ENCODE measurements around the gene CCDC187.

Gene CCDC187

DNA sequence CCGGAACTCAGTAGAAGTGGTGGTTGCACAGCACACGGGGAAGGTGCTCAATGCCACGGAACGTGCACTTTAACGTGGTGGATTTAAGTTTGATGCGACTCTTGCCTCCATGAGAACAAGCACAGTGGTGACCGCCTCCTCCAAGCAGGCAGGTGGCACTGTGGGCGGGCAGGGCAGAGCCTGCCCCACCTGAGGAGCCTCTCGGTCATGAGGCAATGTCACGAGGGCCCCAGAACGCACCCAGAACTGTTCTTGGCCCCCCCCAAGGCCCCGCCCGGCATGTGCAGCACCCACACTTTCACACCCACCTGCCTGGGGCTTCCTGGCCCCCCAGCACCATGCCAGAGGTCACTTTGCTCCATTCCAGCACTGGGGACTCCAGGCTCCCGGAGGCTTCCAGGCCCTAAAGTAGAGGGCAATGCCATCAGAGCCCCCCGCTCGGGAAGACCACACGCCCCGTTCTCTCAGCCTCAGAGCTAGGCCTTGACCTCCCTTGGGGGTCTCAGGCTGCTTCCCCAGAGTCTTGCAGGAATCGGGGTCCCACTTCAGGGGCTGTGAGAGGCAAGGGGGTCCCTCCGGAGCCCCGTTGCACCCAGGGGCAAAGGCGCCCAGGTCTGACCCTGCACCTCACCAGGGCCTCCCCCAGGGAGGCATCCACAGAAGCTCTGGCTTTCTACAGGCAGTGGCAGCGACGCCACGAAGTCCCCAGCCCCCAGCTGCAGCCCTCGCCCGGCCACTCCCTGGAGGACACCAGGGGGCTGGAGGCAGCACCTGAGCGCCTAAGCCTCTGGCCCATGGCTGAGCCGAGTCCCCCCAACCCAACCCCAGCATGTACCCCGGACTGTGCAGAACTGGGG is 14.0 kb downstream of the CCDC187 start:
- Histone ChIP-seq H3K4me3 (ENCODE audit: low read length) (no peak overlapping the region), H3K9me2 (replicated peaks; ENCODE audit: control insufficient read depth, low read length) (no peaks in the 10 kb centered on the region), H3K79me2 (ENCODE audit: control insufficient read depth, low read length) (no peaks in the 10 kb centered on the region), H3K4me2 (ENCODE audit: low read length) (no peak overlapping the region), H4K20me1 (ENCODE audit: control insufficient read depth, insufficient read depth, low read depth, low read length) (peaks cover 7% of the 10 kb centered on the region; the same call in 1 of the 2 replicates), H3K4me1 (ENCODE audit: control insufficient read depth, low read length) (0 out of 2 replicates have a peak, but pooled peaks cover 5% of the 10 kb centered on the region), H3F3A (ENCODE audit: control insufficient read depth, insufficient read depth) (peaks cover 3% of the 10 kb centered on the region; the same call in 1 of the 2 replicates), H3K36me3 (ENCODE audit: control insufficient read depth, low read length) (no peaks in the 10 kb centered on the region), H3K9me3 (ENCODE audit: control insufficient read depth, insufficient read depth, low read length) (peaks cover 12% of the 10 kb centered on the region; the same call in 1 of the 2 replicates), H3K27me3 (ENCODE audit: control insufficient read depth, low read length) (no peaks in the 10 kb centered on the region; the same call in 1 of the 2 replicates), H3K27ac (ENCODE audit: low read depth, low read length) (no peak overlapping the region)
- TF ChIP-seq EZH2phosphoT487 (IDR thresholded peaks at IDR 0.05; ENCODE audit: borderline replicate concordance, low read length): no peak
- TF ChIP-seq, protein P1, sequence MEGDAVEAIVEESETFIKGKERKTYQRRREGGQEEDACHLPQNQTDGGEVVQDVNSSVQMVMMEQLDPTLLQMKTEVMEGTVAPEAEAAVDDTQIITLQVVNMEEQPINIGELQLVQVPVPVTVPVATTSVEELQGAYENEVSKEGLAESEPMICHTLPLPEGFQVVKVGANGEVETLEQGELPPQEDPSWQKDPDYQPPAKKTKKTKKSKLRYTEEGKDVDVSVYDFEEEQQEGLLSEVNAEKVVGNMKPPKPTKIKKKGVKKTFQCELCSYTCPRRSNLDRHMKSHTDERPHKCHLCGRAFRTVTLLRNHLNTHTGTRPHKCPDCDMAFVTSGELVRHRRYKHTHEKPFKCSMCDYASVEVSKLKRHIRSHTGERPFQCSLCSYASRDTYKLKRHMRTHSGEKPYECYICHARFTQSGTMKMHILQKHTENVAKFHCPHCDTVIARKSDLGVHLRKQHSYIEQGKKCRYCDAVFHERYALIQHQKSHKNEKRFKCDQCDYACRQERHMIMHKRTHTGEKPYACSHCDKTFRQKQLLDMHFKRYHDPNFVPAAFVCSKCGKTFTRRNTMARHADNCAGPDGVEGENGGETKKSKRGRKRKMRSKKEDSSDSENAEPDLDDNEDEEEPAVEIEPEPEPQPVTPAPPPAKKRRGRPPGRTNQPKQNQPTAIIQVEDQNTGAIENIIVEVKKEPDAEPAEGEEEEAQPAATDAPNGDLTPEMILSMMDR (IDR thresholded peaks at IDR 0.05; ENCODE audit: low read depth, low read length, poor library complexity, severe bottlenecking): no peak

DNA sequence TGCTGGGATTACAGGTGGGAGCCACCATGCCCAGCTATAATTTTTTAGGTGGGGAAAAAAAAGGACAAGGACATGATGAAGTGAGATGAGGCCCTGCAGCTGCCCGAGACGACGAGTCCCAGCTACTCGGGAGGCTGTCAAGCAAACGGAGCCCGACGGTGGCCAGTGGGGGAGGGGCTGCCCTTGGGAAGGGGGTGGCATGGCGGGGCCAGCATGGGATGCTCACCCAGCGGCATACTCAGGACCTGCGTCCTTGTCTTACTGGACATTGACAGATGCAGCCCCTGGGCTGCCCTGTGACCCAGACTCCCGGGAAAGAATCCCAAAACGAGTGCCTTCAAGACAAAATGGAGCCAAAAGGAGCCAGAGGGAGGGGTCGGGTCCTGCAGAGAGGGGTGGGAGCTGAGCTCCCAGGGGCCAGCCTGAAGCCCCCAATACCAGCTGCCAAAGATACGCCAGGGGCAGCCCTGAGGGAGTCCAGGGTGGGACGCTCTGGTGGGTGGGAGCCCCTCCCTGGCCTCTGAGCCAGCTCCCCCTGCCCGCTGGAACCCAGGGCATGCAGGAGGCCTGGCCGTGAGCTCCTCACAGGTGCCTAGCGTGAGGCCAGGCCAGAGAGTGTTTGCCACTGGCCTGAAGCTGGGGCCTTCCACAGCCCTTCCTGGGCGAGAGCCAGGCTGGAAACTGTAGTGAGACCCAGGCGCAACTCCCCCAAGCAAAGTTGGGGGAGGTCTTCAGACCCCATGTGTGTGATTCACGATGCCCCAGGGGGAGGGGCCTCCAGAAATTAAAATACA is 15.7 kb downstream of the CCDC187 start:
- peaks cover 7% of the 10 kb centered on the region; the same call in 1 of the 2 replicates for H4K20me1 ChIP-seq (ENCODE audit: control insufficient read depth, insufficient read depth, low read depth, low read length)
- H3K79me2 ChIP-seq (ENCODE audit: control insufficient read depth, low read length): no peaks in the 10 kb centered on the region
- no peak overlapping the region for H3K4me3 ChIP-seq (ENCODE audit: low read length)
- TF ChIP-seq, protein P1 (IDR thresholded peaks at IDR 0.05; ENCODE audit: low read depth, low read length, poor library complexity, severe bottlenecking): no peak
- TF ChIP-seq EZH2phosphoT487 (IDR thresholded peaks at IDR 0.05; ENCODE audit: borderline replicate concordance, low read length): no peak
- peaks cover 13% of the 10 kb centered on the region for H3K4me1 ChIP-seq (ENCODE audit: control insufficient read depth, low read length)
- no peaks in the 10 kb centered on the region; the same call in 1 of the 2 replicates for H3F3A ChIP-seq (ENCODE audit: control insufficient read depth, insufficient read depth)
- H3K9me3 ChIP-seq (ENCODE audit: control insufficient read depth, insufficient read depth, low read length): peaks cover 2% of the 10 kb centered on the region; the same call in 1 of the 2 replicates
- H3K4me2 ChIP-seq (ENCODE audit: low read length): no peak overlapping the region
- H3K27me3 ChIP-seq (ENCODE audit: control insufficient read depth, low read length): no peaks in the 10 kb centered on the region; the same call in 1 of the 2 replicates
- no peak overlapping the region for H3K27ac ChIP-seq (ENCODE audit: low read depth, low read length)
- no peaks in the 10 kb centered on the region for H3K36me3 ChIP-seq (ENCODE audit: control insufficient read depth, low read length)
- H3K9me2 ChIP-seq (replicated peaks; ENCODE audit: control insufficient read depth, low read length): no peaks in the 10 kb centered on the region

DNA sequence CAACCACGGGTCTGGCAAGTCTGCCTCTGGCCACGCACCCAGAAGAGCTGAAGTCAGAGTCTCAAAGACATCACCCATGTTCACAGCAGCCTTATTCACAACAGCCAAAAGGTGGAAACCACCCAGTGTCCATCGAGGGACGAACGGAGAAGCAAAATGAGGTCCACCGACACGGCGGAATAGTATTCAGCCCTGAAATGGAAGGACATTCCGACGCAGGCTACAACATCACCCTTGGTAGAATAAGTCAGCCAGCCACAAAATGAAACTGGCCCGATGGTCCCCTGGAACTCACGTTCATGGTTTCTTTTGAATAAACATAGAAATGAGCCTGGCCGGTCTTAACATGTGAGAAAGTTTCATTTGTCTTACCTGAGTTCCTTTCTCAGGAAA is 16.9 kb downstream of the CCDC187 start:
- H3F3A ChIP-seq (ENCODE audit: control insufficient read depth, insufficient read depth): no peaks in the 10 kb centered on the region
- H3K79me2 ChIP-seq (ENCODE audit: control insufficient read depth, low read length): no peaks in the 10 kb centered on the region
- H3K36me3 ChIP-seq (ENCODE audit: control insufficient read depth, low read length): no peaks in the 10 kb centered on the region
- no peaks in the 10 kb centered on the region; the same call in 1 of the 2 replicates for H3K27me3 ChIP-seq (ENCODE audit: control insufficient read depth, low read length)
- no peak overlapping the region for H3K4me3 ChIP-seq (ENCODE audit: low read length)
- H3K9me2 ChIP-seq (replicated peaks; ENCODE audit: control insufficient read depth, low read length): no peaks in the 10 kb centered on the region
- H3K4me1 ChIP-seq (ENCODE audit: control insufficient read depth, low read length): peaks cover 25% of the 10 kb centered on the region
- no peaks in the 10 kb centered on the region for H3K9me3 ChIP-seq (ENCODE audit: control insufficient read depth, insufficient read depth, low read length)
- peaks cover 7% of the 10 kb centered on the region; the same call in 1 of the 2 replicates for H4K20me1 ChIP-seq (ENCODE audit: control insufficient read depth, insufficient read depth, low read depth, low read length)
- no peak overlapping the region for H3K4me2 ChIP-seq (ENCODE audit: low read length)
- TF ChIP-seq, protein P1 (IDR thresholded peaks at IDR 0.05; ENCODE audit: low read depth, low read length, poor library complexity, severe bottlenecking): no peak
- no peak for TF ChIP-seq EZH2phosphoT487 (IDR thresholded peaks at IDR 0.05; ENCODE audit: borderline replicate concordance, low read length)
- no peak overlapping the region for H3K27ac ChIP-seq (ENCODE audit: low read depth, low read length)
